Activated CD8-positive, alpha-beta memory T cell treated with anti-CD3 and anti-CD28 coated beads for 48 hours (primary cell): ENCODE results near the gene UBA5.

Experiments used
- DNase-seq, 3 experiments: peaks; one replicate each; pipeline ENCODE4 v3.0.0-alpha.2; 2020; ENCODE audit warnings: low read depth in 2 of 3, low spot score in 2 of 3

The UBA5 gene

DNA sequence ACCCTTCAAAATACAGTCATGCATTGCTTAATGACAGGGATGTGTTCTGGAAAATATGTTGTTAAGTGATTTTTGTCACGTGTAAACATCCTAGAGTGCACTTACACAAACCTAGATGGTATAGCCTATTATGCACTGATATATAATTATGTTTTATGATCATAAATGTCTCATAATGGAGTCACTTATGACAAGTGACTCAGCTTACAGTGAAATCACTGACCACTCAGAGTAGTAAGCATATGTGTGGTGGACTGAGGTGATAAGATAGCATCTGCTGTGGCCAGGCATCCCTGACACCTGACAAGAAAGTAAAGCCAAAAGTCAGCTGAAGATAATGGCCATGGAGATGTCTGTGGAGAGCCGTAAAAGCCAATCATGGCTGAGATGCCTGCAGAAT, 5.9 kb upstream of the UBA5 start:
- DNase-seq: no peak

DNA sequence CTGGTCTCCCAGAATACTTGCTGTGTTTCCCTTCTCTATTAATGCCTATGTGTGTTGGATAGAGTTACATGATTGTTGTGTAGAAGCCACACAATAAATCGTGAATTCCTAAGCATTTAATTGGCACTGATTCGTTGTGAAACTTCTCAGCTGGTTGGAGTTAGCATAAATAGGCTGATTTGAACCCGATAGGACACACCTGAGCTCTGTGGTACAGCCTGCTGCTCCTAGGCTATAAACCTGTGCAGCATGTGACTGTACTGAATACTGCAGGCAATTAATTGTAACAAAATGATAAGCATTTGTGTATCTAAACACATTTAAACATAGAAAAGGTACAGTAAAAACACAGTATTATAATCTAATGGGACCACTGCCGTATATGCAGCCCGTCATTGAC, 5.4 kb upstream of the UBA5 start:
- no peak for DNase-seq

DNA sequence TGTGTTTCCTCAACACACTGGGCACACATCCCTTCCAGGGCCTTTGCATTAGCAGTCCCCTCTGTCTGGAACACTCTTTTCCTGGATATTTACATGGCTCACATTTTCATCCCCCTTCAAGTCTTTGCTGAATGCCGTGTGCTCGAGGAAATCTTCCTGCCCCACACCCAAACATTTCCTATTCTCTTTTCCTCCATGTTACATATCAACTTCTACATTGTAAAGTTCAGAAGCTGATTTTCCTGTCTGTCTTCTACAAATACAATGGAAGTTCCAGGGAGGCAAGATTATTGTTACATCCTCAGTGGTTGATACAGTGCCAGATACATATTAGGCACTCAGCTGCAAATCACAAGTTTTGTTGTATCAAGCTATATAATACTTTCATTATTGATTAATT, 4.7 kb upstream of the UBA5 start:
- no peak for DNase-seq

DNA sequence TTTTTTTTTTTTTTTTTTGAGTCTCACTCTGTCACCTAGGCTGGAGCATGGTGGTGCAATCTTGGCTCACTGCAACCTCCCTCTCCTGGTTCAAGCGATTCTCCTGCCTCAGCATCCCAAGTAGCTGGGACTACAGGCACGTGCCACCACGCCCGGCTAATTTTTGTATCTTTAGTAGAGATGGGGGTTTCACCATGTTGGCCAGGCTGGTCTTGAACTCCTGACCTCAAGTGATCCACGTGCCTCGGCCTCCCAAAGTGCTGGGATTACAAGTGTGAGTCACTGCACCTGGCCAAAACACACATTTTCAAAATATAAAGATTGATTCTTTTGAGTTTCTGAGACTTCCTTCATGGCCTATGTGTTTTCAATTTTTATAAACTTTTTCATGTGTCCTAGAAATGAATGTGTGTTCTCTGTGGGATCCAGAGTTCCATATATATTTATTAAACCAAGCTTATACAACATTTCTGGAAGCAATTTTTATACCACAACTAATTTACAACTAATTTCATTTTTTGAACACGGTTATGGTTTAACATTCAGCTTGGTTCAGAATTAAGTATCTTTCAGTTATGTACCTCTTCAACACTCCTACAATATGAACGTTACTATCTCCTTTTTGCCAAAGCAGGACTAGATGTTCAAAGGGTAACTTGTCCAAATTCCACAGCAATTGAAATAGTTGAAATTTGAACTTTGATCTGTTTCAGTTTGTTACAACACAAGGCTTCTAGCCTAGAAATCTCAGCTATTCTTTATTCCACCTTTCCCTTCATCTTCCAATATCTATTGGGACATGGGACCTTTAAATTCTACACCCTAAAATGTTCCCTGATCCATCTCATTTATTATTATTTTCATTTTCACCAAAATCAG, 2.0 kb upstream of the UBA5 start:
- DNase-seq: no peak

DNA sequence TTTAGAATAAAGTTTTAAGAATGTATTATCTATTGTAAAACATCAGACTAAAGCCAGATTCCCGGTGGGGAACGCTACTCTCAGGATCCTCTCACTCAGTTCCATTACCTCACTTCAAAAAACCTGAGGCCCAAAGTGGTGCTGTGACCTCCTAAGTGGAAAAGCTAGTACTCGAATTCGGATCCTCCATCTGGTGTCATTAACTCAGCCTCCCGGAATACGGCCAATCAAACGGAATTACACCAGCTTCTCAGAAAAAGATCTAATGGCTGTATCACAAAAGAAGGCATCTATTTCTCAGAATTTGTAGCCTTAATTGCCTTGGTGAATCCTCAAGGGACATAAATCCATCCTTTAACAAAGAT, 1.1 kb upstream of the UBA5 start:
- no peak for DNase-seq

DNA sequence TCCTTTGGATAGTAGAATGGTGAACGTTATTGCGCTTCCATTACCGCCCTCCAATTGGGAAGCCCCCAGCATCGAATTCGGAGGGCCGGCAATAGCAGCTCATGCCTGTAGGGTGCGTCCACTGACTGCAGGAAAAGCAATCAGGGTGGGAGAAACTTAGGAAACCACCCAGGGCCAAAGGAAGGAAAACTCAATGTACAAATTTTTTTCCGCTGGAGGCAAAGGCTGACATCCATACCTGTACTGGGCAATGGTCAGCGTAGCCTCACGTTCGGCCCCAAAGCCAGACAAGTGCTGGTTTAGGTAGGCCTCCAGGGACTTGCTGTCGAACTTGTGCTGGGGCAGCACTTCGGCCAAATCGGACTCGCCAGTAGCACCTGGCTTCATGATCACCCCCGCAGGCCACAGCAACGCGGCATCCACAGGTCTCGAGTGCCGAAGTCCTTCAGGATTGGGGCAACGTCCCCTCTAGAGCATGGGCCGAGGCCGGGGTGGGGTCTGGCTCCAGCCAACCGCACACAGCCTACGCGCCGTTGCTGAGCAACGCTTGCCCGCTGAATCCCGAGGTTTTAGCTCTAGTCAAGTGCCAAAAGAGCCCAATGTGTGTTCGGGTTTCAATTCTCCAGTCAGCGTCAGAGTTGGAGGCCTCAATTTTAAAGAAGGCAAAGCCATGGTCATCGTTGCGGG, 621 bp upstream of the UBA5 start, which contains the start of gene ACAD11:
Gene ACAD11 (minus strand): TSS at position 445 of the 687 bp plus-strand sequence. CDS start 58 bp downstream, at position 387.
- peak; percentile 7 to 27 (median 18) for DNase-seq

DNA sequence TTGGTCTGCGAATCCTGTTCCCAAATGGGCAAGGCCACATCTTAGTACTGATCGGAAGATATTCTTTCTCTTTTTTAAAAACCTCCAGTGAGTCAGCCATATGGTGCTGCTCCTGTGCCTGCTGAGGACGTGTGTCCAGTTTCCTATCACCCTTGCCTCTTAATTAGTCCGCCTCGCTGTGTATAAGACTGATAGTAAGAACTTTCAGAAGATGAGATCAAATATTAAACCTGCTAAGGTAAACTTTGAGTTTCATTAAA, 612 bp downstream of the UBA5 start:
- DNase-seq: no peak

DNA sequence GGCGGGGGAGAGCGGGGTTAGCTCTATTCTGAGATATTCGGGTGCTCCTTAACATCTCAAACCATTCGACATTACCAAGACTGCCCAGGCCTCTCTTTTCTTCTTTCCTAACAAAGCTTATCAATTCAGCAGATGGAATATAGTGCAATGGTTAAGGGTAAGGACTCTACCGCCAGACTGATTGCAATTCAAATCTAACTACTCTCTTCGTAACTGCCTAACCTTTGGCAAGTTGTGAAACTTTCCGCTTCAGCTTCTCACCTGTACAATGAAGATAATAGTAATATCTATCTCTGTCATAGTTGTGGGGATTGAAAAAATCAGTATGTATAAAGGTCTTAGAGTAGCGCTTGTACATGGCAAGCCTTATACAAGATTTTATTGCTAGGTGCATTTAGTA, 972 bp downstream of the UBA5 start:
- DNase-seq: no peak

DNA sequence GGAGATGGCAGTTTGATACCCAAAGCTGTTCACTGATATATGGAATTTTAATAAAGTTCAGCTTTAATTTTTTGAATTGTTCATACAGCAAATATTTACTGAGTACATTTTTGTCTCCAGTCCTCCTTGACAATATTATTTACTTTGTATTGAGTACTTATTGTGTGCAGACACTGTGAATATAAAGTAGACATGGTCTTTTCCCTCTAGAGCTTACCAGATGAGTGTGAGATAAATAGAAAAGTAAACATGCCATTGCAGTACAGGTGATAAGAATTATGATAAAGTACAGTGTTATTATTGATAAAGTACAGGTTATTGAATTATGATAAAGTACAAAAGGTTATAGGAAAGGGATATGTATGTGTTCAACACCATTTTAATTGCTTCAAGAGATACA, 2.1 kb downstream of the UBA5 start:
- DNase-seq: no peak

DNA sequence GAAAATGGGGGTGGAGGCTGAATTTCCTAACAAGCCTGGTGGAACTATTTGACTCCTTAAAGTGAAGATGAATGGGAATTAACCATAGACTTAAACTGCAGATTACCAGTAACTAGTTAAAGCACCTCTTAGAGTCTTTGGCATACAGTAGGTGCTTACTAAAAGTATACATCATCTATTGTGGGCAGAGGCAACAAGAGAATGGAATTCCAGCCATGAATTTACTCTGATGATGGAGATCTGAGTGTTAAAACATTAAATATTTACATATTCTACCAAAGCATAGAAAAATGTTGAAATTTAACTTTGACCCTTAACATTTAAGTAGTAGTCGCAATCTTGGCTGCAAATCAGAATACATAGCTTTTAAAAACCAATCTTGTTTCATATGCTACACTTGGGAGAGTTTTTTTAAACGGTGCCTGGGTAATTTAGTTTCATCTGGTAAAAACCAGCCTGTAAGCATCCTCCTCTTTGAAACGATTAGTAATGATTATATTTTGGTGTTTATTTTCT, 5.2 kb downstream of the UBA5 start:
- no peak for DNase-seq

DNA sequence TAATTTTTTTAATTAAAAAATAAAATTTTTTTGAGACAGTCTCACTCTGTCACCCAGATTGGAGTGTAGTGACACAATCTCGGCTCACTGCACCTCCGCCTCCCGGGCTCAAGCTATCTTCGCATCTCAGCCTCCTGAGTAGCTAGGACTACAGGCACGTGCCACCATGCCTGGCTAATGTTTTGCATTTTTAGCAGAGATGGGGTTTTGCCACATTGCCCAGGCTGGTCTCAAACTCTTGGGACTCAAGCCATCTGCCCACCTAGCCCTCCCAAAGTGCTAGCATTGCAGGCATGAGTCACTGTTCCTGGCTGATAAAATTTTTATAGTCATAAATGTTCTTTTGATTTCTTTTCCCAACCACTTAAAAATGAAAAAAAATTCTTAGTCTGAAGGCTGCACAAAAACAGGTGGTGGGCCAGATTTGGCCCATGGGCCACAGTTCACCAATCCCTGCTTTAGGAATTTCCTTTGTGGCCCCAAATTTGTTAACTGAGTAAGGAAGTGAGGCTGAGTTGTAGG, 9.2 kb downstream of the UBA5 start:
- DNase-seq: no peak

DNA sequence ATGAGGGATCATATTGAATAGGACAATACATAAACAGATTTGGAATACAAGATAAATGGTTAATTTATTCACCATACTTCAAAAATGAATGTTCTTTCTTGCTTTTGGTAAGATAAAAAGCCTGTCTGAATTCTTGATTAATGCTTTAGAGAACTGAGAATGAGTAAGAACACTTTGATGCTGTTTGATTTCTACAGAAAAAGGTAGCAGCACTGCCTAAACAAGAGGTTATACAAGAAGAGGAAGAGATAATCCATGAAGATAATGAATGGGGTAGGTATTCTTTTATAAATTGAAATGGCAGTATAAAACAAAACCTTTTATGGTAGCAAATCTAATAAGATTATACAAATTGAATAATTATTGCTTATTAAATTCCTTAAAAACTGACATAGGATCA, 15.3 kb downstream of the UBA5 start:
- no peak for DNase-seq

DNA sequence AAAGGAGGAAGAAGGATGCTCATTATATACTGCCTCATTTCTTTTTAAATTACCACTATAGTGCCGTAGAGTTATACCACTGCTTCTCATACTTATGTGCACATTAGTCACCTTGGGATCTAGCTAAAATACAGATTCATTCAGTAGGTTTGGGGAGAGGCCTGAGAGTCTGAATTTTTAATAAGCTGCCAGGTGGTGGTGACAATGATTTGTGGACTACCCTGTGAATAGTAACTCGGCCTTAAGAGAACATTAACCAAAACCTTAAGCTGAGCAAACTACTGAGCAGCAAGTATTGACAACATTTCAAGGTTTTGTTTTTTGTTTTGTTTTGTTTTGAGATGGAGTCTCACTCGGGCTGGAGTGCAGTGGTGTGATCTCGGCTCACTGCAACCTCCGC, 19.8 kb downstream of the UBA5 start:
- no peak for DNase-seq

DNA sequence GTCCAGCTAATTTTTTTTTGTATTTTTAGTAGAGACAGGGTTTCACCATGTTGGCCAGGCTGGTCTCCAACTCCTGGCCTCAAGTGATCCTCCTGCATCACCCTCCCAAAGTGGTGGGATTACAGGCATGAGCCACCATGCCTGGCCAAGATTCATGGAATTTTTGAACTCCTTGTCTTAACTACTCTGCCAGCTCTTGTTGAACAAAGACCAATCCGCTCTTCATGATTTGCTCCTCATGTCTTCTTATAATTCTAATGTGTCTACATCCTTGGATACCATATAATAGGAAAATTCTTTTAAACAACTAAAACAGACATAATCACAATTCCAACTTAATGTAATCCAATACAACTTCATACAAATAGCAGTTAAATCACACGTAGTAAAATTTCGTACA, 21.3 kb downstream of the UBA5 start:
- no peak for DNase-seq

DNA sequence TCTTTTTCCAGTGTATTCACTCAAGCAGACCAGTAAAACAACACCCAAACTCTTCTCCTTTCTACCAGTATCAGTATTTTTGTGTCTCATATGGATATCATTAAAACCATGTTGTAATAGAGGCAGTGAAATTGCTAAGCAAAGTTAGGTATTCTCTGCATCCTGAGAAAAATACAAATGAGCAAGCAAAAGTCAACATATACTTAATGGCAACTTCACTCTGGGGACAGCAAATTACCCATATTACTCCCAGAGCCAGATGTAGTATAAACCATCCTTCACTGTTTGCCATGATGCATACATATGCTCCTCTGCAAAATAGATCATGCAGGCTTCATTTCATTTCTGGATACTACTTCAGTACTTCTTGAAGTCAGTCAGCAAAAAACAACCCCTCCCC, 22.1 kb downstream of the UBA5 start:
- DNase-seq: no peak

DNA sequence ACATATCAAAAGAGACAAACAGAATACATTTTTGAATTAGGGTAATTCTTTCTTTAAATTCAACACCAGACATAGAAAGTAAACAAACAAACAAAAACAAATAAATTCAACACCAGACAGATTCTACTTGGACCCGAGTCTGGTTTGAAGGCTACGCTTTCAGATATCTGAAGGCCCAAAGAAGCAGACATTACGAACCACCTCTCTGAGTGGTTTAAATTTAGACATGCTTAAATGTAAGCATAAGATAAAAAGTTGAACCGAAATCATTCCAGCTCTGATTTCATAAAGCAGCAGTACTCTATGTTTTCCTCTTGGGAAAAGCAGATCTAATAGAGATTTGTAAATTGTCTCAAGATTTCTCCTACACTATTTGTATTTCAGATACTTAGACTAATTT, 29.9 kb downstream of the UBA5 start:
- DNase-seq: no peak

DNA sequence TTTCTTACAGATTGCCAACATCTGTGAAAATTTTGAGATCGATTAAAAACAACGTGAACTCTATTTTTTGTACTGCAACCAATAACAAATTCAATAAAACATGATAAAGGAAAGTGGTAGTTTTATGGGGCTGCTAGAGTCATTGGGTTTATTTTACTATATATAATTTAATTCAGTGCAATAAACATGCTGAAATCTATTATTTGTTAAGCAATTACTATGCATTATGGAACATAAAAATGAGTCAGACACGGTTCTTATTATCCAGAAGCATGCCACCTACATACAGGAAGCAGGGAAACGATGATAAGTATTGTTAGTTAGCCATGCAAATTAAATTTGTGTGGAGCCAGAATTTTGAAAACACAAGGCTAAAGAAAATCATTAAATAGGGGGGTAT, 34.9 kb downstream of the UBA5 start:
- DNase-seq: no peak

DNA sequence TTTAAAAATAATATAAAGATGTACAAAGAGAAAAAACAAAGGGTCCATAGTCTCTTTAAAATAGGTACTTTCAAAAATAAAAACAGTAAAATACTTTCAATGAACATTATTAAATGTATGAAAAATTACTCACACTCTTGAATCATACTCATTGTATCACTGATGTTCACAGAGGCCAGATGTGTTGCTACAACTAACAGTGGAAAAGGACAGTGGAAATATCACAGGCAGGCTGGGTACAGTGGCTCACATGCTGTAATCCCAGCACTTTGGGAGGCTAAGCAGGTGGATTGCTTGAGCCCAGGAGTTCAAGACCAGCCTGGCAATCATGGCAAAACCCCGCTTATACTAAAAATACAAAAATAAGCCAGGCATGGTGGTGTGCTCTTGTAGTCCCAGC, 35.3 kb downstream of the UBA5 start:
- DNase-seq: no peak

DNA sequence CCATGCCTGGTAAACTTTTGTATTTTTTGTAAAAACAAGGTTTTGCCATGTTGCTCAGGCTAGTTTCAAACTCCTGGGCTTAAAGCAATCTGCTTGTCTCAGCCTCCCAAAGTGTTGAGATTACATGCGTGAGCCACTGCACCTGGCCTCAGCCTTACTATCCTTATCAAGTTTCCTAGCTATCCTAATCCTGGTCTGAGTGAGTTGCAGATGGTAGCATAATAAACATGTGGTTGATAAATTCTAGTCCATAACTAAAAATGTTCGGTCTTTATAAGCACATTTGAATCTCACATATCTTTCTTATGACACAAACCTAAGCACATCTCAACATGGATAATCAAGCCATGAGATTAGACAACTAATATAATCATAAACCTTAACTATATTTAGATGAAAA, 43.6 kb downstream of the UBA5 start:
- no peak for DNase-seq

DNA sequence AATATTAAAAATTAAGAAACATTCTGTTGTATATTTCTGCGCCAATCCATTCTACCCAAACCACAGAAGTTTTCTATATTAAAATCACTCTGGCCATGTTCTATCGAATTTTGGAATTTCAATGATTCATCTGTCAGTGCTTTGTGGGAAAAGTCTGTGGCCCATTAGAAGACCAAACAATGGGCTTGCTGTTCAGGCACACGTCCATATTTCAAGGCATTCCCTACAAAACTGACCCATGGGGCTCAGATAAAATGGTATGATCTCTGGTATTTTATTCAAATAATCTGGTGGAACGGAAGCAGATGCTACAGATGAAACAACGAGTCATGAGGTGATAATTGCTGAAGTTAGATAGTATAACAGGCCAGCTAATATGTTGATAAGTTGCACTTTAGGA, 49.6 kb downstream of the UBA5 start:
- DNase-seq: no peak

DNA sequence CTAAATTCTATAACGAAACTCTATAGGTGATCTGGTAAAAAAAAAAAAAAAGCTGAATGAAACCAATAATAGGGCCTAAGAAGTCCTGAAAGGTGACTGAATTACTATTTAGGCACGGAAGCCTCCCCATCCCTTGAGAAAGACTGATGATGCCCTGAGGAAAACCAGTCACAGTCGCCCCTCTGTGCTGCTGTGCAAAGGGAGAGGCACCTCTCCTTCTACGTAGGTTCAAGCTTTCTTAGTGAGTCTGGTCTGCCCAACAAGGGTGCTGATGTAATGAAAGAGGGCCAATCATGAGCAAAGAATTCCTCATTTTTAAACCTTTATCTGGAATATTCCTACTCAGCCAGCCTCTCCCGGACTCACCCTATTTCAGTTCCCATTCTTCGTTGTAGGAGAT, 50.2 kb downstream of the UBA5 start:
- no peak for DNase-seq

DNA sequence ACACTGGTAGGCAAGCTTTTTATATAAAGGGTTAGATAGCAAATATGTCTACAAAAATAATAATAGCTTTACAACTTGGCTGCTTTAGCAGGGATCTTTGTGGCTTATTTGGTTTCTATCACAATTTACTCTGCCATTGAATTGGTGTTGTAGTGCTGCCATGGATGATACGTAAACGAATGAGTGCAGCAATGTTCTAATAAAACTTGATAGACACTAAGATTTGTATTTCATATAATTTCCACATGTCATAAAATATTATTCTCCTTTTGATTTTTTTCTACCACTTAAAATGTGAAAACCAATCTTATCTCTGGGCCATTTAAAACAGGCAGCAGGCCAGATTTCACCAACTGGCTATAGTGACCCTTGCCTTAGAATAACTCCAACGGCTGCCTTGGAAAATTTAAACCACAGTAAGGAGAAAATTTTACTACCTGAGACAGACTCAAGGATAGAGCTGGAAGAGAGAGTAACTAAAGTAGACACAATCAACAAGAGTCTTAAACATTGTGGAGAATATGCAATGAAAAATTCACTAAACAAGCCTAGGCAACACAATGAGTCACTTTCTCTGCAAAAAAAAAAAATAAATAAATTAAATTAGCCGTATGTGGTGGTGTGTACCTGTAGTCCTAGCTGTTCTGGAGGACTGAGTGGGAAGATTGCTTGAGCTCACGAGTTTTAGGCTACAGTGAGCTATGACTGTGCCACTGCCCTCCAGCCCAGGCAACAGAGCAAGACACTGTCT, 54.0 kb downstream of the UBA5 start:
- DNase-seq: no peak
